Activated naive CD8-positive, alpha-beta T cell treated with anti-CD3 and anti-CD28 coated beads for 36 hours (primary cell): ENCODE results near the gene FIZ1. TPM values are rescaled to one million over a fixed set of nuclear protein-coding genes. Genes with fewer than 3 reads are reported as not detected.
"Not testable (repeated sequence)": the region's sequence is repeated elsewhere in the genome, so short reads cannot be mapped to it uniquely, and the experiment has no call there.

Experiments used
- DNase-seq: peaks from one replicate; pipeline ENCODE4 v3.0.0; 2021
- H3K27ac Mint-ChIP-seq: one replicate; pipeline ENCODE4 v1.8.0; 2022; ENCODE audit warnings: mild to moderate bottlenecking, moderate library complexity, mixed read lengths
- H3K27me3 Mint-ChIP-seq: one replicate; pipeline ENCODE4 v1.8.0; 2022; ENCODE audit warnings: mild to moderate bottlenecking, mixed read lengths
- H3K36me3 Mint-ChIP-seq: one replicate; pipeline ENCODE4 v1.8.0; 2021; ENCODE audit warnings: mild to moderate bottlenecking, mixed read lengths
- H3K4me1 Mint-ChIP-seq: one replicate; pipeline ENCODE4 v1.8.0; 2021; ENCODE audit warnings: mixed read lengths
- H3K4me3 Mint-ChIP-seq: one replicate; pipeline ENCODE4 v1.8.0; 2022; ENCODE audit warnings: mild to moderate bottlenecking, moderate library complexity, mixed read lengths
- H3K9me3 Mint-ChIP-seq: one replicate; pipeline ENCODE4 v1.8.0; 2022; ENCODE audit warnings: mixed read lengths
- total RNA-seq, 2 experiments: library from RNA; stranded (reverse); gene quantifications; one replicate each; pipeline ENCODE4 v1.2.3, GENCODE V29; 2021

The FIZ1 gene
- total RNA-seq, 2 experiments from 2014 or later = 19.8 to 20.7 TPM

DNA sequence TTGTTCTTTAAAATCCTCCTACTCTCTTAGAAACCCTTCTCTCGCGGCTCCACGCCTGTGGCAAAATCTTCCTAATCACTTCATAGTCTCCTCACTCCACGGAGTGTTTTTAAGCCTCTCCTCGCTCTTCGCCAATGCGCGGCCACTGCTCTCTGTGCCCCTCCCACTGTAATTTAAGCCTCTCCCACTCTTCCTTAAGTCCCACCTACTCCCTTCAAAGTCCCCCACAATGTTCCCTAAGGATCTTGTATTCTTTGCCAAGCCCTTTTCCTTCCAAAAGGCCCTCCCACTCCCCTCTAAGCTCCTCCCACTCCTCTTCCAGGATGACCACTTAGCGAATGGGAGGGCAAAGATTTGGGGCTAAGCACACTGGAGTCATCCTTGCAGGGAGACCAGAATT is 1.3 kb downstream of the FIZ1 start:
- no peak for DNase-seq
- H3K4me1 Mint-ChIP-seq = peaks cover 14% of the 10 kb centered on the region
- peaks cover 3% of the 10 kb centered on the region for H3K9me3 Mint-ChIP-seq
- H3K4me3 Mint-ChIP-seq = no peak overlapping the region
- H3K27me3 Mint-ChIP-seq = no peaks in the 10 kb centered on the region
- no peak overlapping the region for H3K27ac Mint-ChIP-seq
- peaks cover 33% of the 10 kb centered on the region for H3K36me3 Mint-ChIP-seq

DNA sequence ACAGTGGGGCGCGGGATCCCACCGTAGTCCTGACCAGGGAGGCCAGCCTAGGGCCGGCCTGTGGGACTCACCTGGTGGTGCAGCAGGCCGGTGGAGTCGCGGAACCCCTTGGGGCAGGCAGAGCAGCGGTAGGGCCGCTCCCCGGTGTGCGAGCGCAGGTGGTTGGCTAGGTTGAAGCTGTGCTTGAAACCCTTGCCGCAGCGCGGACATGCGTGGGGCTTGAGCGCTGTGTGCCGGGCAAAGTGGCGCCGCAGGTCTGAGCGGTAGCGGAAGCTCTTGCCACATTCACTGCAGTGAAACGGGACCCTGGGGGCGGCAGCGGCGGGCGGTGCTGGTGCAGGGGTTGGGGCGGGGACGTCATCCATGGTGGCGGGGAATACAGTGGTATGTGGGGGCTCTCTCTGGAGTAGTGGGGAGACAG is 1.8 kb downstream of the FIZ1 start:
- Mint-ChIP-seq H3K36me3 (peaks cover 33% of the 10 kb centered on the region), H3K4me3 (no peak overlapping the region), H3K27ac (no peak overlapping the region), H3K9me3 (peaks cover 3% of the 10 kb centered on the region), H3K27me3 (no peaks in the 10 kb centered on the region), H3K4me1 (peaks cover 14% of the 10 kb centered on the region)
- DNase-seq = no peak

DNA sequence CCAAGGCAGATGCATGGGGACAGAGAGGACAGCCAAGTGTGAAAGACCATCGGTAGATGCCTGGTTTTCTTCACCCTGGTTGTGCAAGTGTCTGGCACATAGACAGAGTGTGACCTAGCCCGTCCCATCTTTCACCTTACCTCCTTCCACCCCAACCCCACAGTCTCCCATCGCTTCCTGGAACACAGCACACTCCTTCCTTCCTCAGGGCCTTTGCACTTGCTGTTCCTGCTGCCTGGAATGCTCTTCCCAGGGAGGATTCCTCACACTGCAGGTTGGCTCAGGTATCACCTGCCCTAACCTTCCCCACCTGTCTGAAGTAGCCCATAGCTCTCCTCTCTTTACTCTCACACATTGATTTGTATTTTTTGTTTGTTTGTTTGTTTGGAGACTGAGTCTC is 3.0 kb downstream of the FIZ1 start:
- H3K9me3 Mint-ChIP-seq = peaks cover 3% of the 10 kb centered on the region
- no peak overlapping the region for H3K4me3 Mint-ChIP-seq
- DNase-seq = no peak
- peaks cover 14% of the 10 kb centered on the region for H3K4me1 Mint-ChIP-seq
- H3K27ac Mint-ChIP-seq = no peak overlapping the region
- H3K36me3 Mint-ChIP-seq = peaks cover 33% of the 10 kb centered on the region
- H3K27me3 Mint-ChIP-seq = no peaks in the 10 kb centered on the region

DNA sequence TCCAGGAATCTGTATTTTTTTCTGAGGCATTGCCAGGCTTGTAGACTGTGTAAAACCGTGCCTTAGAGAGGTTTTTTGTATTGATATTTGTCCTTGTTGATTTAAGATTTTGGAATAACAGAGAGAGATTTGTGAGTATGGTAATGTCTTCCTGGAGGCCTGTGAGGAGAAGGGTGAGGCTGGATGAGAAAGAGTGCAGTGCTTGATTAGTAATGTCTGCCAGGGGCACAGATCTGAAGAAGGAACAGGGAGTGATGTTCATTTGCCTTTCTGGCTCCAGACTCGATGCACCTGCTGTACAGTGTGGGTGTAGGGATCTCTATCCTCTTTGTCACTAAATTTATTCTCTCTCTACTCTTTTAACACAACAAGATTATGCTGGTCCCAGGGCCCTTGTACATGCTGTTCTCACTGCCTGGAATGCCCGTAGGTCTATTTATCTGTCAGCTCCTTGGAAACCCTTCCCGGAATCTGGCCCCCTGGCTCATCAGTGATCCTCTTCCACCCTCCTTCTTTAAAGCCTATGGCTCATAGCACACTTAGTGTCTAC is 4.2 kb downstream of the FIZ1 start:
- Mint-ChIP-seq H3K4me3 (no peak overlapping the region), H3K27ac (no peak overlapping the region)

DNA sequence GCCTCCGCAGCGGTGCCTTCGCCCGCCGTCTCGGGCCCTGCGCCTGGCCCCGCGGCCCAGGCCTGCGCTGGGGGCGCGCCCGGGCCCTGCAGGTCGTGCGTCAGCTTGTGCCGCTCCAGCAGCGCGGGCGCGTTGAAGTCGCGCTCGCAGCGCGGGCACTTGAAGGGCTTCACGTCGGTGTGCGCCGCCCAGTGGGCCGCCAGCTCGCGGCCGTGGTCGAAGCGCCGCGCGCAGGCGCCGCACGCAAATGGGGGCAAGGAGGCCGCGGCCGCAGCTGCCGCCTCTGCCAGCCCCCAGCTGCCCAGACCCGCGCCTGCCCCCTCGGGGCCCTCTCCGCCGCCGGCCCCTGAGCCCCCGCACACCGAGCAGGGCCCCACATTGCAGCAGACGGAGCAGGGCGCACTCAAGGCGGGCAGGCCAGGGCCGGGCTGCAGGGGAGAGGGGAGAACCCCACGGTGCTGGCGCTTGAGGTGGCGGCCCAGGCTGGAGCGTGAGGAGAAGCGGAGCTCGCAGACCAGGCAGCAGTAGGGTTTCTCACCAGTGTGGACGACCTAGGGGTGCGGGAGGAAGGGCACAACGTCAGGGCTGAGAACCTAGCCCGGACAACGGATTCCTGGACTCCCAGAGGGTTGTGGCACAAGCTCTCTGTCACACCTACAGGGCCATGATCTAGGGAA is 6.1 kb downstream of the FIZ1 start:
- peaks cover 29% of the 10 kb centered on the region for H3K36me3 Mint-ChIP-seq
- peak overlapping the region; percentile 28 for H3K27ac Mint-ChIP-seq
- DNase-seq = no peak
- peaks cover 4% of the 10 kb centered on the region for H3K4me1 Mint-ChIP-seq
- H3K9me3 Mint-ChIP-seq = no peaks in the 10 kb centered on the region
- H3K27me3 Mint-ChIP-seq = no peaks in the 10 kb centered on the region
- no peak overlapping the region for H3K4me3 Mint-ChIP-seq

More for the DNA sequence above, 4.2 kb downstream of the FIZ1 start:
- DNase-seq = no peak
- Mint-ChIP-seq H3K4me1 (peaks cover 9% of the 10 kb centered on the region), H3K9me3 (peaks cover 3% of the 10 kb centered on the region), H3K36me3 (peaks cover 33% of the 10 kb centered on the region), H3K27me3 (no peaks in the 10 kb centered on the region)

DNA sequence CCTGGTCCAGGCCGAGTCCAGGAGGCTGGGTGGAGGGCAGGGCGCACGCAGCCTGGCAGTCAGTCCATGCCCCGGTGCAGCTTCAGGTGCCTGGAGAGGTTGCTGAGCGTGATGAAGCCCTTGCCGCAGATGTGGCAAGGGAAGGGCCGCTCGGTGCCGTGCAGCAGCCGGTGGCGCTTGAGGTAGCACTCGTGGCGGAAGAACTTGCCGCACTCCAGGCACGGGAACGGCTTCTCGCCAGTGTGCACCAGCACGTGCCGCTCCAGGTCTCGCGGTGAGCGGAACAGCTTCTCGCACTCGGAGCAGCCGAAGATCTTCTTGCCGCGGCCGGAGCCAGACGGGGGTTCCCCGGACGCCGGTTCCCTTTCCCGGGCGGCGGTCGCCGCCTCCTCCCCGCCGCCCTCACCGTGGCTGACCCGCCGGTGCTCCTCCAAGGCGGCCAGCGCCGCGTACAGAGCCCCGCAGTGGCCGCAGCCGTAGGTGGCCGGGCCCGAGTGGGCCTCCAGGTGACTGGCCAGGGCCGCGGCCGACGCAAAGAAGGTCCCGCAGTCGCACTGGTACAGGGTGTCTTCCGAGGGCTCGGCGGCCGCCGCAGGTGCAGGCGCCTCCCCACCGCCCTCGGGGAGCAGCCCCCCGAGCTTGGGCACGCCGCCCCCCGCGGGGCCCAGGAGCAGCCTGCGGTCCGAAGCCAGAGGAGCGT is 6.8 kb downstream of the FIZ1 start:
- Mint-ChIP-seq H3K4me3 (no peak overlapping the region), H3K4me1 (no peaks in the 10 kb centered on the region), H3K9me3 (no peaks in the 10 kb centered on the region), H3K36me3 (peaks cover 26% of the 10 kb centered on the region), H3K27me3 (no peaks in the 10 kb centered on the region), H3K27ac (no peak overlapping the region)
- no peak for DNase-seq

DNA sequence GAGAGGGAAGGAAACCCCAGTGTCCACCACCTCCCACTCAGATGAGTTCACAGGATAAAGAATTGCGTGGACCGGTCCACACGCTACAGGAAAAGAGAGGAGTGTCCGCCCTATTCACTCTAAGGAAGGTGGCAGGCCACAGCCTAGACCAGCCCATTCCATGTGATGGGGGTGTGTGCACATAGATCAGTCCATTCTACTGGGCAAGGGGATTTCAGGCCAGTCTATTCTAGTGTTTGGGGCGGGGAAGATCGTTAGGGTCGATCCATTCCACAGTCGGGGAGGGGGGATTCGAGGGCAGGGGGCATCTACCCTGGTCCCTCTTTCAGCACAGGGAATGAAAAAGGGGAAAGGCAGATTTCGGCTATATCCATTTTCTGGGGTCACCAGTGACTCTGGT is 7.8 kb downstream of the FIZ1 start:
- Mint-ChIP-seq H3K4me1 (peaks cover 7% of the 10 kb centered on the region), H3K4me3 (no peak overlapping the region), H3K36me3 (peaks cover 20% of the 10 kb centered on the region), H3K27me3 (no peaks in the 10 kb centered on the region), H3K27ac (no peak overlapping the region), H3K9me3 (no peaks in the 10 kb centered on the region)
- no peak for DNase-seq

DNA sequence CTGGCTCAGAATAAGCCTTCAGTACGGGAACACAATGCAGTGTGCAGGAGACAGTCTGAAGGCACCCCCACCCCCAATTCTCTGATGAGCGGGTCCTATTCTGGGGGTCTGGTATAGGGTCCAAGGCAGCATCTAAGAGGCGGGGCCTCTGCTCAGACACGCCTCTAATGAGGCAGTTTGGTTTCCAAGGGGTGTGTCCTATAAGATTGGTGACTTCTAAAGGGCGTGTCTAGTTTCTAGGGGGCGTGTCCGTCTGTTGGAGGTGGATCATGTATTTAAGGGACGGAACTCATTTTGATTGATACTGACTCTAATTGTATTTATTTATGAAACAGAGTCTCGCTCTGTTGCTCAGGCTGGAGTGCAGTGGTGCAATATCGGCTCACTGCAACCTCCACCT is 8.7 kb downstream of the FIZ1 start:
- no peak for DNase-seq
- Mint-ChIP-seq H3K36me3 (peaks cover 11% of the 10 kb centered on the region), H3K27ac (no peak overlapping the region), H3K27me3 (no peaks in the 10 kb centered on the region), H3K4me1 (peaks cover 11% of the 10 kb centered on the region), H3K9me3 (no peaks in the 10 kb centered on the region), H3K4me3 (no peak overlapping the region)

DNA sequence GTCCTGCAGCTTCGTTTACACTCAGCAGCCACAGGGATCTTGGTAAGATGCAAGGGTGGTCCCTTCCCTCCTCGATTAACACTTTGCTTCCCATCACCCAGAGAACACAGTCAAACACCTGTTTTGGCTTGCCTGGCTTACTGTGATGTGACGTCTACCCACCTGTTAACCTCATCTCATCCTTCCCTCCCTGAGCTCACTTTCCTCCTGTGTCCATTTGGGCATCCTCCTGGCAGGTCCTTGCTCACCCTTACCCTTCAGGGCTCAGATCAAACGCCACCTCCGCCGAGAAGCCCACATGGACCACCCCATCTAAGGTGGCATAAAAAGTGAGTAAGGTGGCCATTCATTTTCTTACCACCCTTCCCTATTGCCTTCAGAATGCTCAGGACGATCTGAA is 9.2 kb downstream of the FIZ1 start:
- Mint-ChIP-seq H3K4me1 (peaks cover 16% of the 10 kb centered on the region), H3K9me3 (no peaks in the 10 kb centered on the region), H3K4me3 (no peak overlapping the region), H3K27me3 (no peaks in the 10 kb centered on the region), H3K36me3 (peaks cover 6% of the 10 kb centered on the region), H3K27ac (no peak overlapping the region)
- no peak for DNase-seq

DNA sequence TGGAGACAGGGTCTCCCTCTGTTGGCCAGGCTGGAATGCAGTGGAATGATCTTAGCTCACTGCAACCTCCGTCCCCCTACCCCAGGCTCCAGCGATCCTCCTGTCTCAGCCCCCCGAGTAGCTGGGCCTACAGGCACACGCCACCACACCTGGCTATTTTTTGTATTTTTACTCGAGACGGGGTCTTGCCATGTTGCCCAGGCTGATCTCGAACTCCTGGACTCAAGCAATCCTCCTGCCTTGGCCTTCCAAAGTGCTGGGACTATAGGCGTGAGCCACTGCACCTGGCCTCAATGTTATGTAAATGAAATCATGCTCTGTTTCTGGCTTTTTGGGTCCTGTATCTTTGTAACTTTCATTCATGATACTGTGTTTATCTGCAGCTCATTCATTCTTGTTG is 10.6 kb downstream of the FIZ1 start:
- Mint-ChIP-seq H3K4me1 (peaks cover 16% of the 10 kb centered on the region), H3K9me3 (no peaks in the 10 kb centered on the region), H3K4me3 (no peak overlapping the region), H3K27me3 (no peaks in the 10 kb centered on the region), H3K27ac (no peak overlapping the region), H3K36me3 (no peaks in the 10 kb centered on the region)
- DNase-seq = no peak

DNA sequence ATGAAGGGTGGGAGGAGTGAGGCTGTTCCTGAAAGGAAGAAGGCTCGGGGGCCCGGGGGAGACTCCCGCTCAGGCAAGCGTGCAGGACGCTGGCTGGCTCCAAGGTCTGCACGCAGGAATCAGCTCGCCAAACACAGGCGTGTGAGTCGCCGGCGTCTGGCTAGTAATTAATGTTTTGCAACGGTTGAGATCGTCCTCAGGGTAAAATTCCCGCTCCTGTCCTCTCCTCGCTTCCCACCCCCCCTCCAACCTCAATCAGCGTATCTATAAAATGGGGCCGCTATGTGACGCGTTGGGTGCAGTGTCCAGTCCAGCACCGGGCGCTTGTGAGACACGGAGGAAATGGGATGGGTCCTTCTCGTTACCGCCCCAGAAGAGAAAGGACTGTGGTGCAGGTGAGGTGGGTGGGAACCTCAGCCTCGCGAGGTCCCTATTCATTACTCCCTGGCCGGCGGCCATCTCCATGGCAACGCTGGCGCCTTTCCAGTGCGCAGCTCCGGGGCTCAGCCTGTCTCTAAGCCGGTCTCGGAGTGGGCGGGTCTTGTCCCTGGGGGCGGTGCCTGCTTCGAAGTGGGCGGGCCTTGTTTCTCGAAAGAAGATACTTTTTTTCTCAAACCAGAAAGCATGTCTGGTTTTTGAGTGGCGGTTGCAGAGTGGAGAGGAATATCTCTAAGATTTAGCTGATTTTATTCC is 12.2 kb downstream of the FIZ1 start:
- Mint-ChIP-seq H3K9me3 (no peaks in the 10 kb centered on the region), H3K27ac (peak overlapping the region; percentile 16), H3K36me3 (no peaks in the 10 kb centered on the region), H3K4me1 (peaks cover 16% of the 10 kb centered on the region), H3K4me3 (peak overlapping the region; percentile 77), H3K27me3 (no peaks in the 10 kb centered on the region)
- DNase-seq = peak; percentile 95

DNA sequence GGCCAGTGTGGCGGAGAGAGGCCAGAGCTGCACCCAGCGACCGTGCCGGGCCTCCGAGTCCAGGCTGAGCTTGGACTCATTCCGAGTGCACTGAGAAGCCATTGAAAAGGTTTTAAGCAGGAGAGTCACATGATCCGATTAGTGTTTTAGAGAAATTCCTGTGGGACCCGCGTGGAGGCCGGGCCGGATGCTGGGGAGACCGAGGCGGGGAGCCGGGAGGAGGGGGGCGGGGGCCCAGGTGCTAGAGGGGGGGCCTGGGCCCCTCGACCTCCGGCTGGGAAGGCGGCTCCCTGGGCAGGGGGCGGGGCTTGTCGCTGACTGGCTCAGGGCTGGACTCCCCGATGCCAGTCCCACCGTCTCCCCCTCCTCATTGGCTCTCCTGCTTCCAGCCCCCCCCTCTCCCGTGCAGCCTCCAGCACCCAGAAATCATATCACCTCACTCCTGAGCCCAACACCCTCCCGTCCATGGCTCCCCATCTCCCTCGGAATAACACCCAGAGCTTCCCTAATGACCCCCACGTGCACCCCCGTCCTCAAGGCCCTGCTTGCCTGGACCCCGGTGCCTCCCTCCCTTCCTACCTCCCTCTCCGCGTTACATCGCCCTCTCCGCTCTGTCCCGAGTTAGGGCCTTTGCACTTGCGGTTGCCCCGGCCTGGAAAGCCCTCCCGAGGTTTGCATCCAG is 13.5 kb downstream of the FIZ1 start:
- Mint-ChIP-seq H3K4me1 (peaks cover 26% of the 10 kb centered on the region), H3K36me3 (no peaks in the 10 kb centered on the region), H3K4me3 (peak overlapping the region; percentile 55), H3K9me3 (no peaks in the 10 kb centered on the region), H3K27me3 (no peaks in the 10 kb centered on the region), H3K27ac (no peak overlapping the region)
- peak; percentile 44 for DNase-seq

DNA sequence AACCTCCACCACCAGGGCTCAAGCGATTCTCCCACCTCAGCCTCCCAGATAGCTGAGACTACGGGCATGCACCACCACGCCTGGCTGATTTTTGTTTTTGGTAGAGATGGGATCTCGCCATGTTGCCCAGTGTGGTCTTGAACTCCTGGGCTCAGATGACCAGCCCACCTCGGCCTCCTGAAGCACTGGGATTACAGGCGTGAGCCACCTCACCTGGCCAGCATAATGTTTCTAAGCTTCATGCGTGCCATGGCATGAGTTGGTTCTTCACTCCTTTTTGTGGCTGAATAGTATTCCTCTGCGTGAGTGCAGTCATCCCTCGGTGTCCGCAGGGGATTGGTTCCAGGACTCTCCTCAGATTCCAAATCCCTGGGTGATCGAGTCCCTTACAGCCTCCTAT is 14.4 kb downstream of the FIZ1 start:
- Mint-ChIP-seq H3K36me3 (peaks cover 2% of the 10 kb centered on the region), H3K27ac (no peak overlapping the region), H3K4me3 (no peak overlapping the region), H3K9me3 (no peaks in the 10 kb centered on the region), H3K27me3 (no peaks in the 10 kb centered on the region), H3K4me1 (peaks cover 28% of the 10 kb centered on the region)
- DNase-seq = no peak

DNA sequence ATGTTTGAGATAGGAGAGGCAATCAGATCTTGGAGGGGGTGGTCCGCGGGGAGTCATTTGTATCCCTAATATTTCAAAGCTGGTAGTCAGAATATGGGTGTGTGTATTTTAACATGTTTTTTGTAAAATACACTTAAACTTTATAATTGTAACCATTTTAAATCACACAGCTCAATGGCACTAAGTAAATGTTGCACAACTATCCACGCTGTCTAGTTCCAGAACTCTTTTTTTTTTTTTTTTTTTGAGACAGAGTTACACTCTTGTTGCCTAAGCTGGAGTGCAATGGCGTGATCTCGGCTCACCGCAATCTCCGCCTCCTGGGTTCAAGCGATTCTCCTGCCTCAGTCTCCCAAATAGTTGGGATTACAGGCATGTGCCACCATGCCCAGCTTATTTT is 15.4 kb downstream of the FIZ1 start:
- H3K27ac Mint-ChIP-seq, DNase-seq: not testable (repeated sequence)

DNA sequence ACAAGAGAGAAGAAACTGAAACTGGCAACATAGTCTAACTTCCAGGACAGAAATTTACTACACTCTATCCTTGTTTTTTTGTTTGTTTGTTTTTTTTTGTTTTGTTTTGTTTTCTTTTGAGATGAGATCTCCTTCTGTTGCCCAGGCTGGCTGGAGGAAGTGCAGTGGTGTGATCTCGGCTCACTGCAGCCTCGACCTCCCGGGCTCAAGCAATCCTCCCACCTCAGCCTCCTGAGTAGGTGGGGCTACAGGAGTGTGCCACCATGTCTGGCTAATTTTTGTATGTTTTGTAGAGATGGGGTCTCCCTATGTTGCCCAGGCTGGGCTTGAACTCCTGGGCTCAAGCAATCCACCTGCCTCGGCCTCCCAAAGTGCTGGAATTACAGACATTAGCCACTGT is 17.0 kb downstream of the FIZ1 start:
- peaks cover 11% of the 10 kb centered on the region for H3K36me3 Mint-ChIP-seq
- DNase-seq, H3K27ac Mint-ChIP-seq, H3K9me3 Mint-ChIP-seq, H3K27me3 Mint-ChIP-seq, H3K4me3 Mint-ChIP-seq: not testable (repeated sequence)
- H3K4me1 Mint-ChIP-seq = peaks cover 30% of the 10 kb centered on the region

More for the DNA sequence above, 15.4 kb downstream of the FIZ1 start:
- H3K9me3 Mint-ChIP-seq, H3K4me3 Mint-ChIP-seq, H3K36me3 Mint-ChIP-seq, H3K27me3 Mint-ChIP-seq: not testable (repeated sequence)
- peaks cover 32% of the 10 kb centered on the region for H3K4me1 Mint-ChIP-seq
